Endothelial cell of umbilical vein (primary cell): ENCODE data around the gene RIPK4. TPM values are rescaled to one million over a fixed set of nuclear protein-coding genes. Genes with fewer than 3 reads are reported as not detected.

Source experiments
- BruUV-seq: library from RNA; stranded (reverse); fragments of 400-500 nt; replicated peaks from 2 replicates; lab custom pipeline; 2021; lab: Mats Ljungman, UMichigan
- CTCF ChIA-PET: fragments of 300-600, 350-600 bp; sonication (Branson Sonifier 250); formaldehyde crosslinking; loops from one replicate; lab custom pipeline; 2021; ENCODE audit warnings: antibody characterized with exemption, inconsistent platforms; lab: Charles Lee
- POLR2A ChIA-PET: fragments of 300-600, 350-600 bp; sonication (Branson Sonifier 250); formaldehyde crosslinking; loops from one replicate; lab custom pipeline; 2021; ENCODE audit warnings: antibody characterized with exemption, inconsistent platforms; lab: Charles Lee
- DNase-seq: peaks from one replicate; pipeline ENCODE4 v3.0.0-alpha.2; 2011; ENCODE audit warnings: low read depth, low spot score
- FAIRE-seq: peaks from 2 replicates; lab custom pipeline; 2011; peaks lifted over from hg19 to GRCh38; lab: Jason Lieb, UNC
- H2AFZ ChIP-seq: 2 replicates; pipeline ENCODE4 v1.6.0; 2012; ENCODE audit warnings: low read depth, low read length, control low read depth, inconsistent platforms
- H3K27ac ChIP-seq: 2 replicates; pipeline ENCODE4 v1.5.1; 2011; ENCODE audit warnings: low read depth, mild to moderate bottlenecking, control low read depth, low read length, moderate library complexity; ENCODE audit not compliant: insufficient read depth
- H3K27me3 ChIP-seq, 2 experiments: 2 replicates each; pipeline versions ENCODE4 v1.6.0 to v1.6.1; 2011; ENCODE audit warnings: low read length in 2 of 2, mixed read lengths in 1 of 2; ENCODE audit not compliant: control insufficient read depth in 2 of 2, insufficient read depth in 2 of 2
- H3K36me3 ChIP-seq, 2 experiments: 2 replicates in 1 of 2; 3 replicates in 1 of 2; pipeline ENCODE4 v1.5.1; 2011; ENCODE audit warnings: low read length in 2 of 2, mild to moderate bottlenecking in 1 of 2, moderate library complexity in 1 of 2; ENCODE audit not compliant: control insufficient read depth in 2 of 2, insufficient read depth in 2 of 2; ENCODE audit errors: extremely low read depth in 1 of 2
- H3K4me1 ChIP-seq: 3 replicates; pipeline ENCODE4 v1.5.1; 2011; ENCODE audit warnings: mild to moderate bottlenecking, low read length; ENCODE audit not compliant: control insufficient read depth, insufficient read depth; ENCODE audit errors: extremely low read depth
- H3K4me2 ChIP-seq: 2 replicates; pipeline ENCODE4 v1.6.1; 2011; ENCODE audit warnings: low read length, control low read depth, mixed read lengths; ENCODE audit not compliant: insufficient read depth
- H3K4me3 ChIP-seq, 3 experiments: fragments of 200-600 bp in 1 of 3; sonication (generic), shearing (Covaris generic) in 1 of 3; replicated peaks in 1 of 3; 2 replicates each; pipeline ENCODE4 v1.5.1; 2011 to 2016; ENCODE audit warnings: control low read depth in 3 of 3, low read length in 3 of 3, mild to moderate bottlenecking in 2 of 3, inconsistent platforms in 1 of 3, low read depth in 1 of 3, moderate library complexity in 1 of 3; ENCODE audit not compliant: insufficient read depth in 1 of 3
- H3K79me2 ChIP-seq: 2 replicates; pipeline ENCODE4 v1.6.0; 2012; ENCODE audit warnings: low read length, inconsistent platforms; ENCODE audit not compliant: control insufficient read depth, insufficient read depth
- H3K9ac ChIP-seq: replicated peaks from 2 replicates; pipeline ENCODE3; 2011; ENCODE audit warnings: low read length, control low read depth; ENCODE audit not compliant: insufficient read depth; ENCODE audit errors: extremely low read depth
- H3K9me1 ChIP-seq: replicated peaks from 3 replicates; pipeline ENCODE4 v1.6.0; 2011; ENCODE audit warnings: mild to moderate bottlenecking, low read length; ENCODE audit not compliant: control insufficient read depth, insufficient read depth; ENCODE audit errors: extremely low read depth
- H3K9me3 ChIP-seq: replicated peaks from 2 replicates; pipeline ENCODE4 v1.5.1; 2012; ENCODE audit warnings: low read length, inconsistent platforms; ENCODE audit not compliant: control insufficient read depth, insufficient read depth
- H4K20me1 ChIP-seq: replicated peaks from 2 replicates; pipeline ENCODE3; 2011; ENCODE audit warnings: mild to moderate bottlenecking, low read length; ENCODE audit not compliant: control insufficient read depth, insufficient read depth; ENCODE audit errors: extremely low read depth
- CTCF ChIP-seq, 2 donors: IDR thresholded peaks; 1 replicate in 1 of 2; 2 replicates in 1 of 2; pipeline ENCODE4 v1.5.1; 2011; ENCODE audit warnings: low read length in 2 of 2, mild to moderate bottlenecking in 2 of 2, moderate library complexity in 2 of 2, control low read depth in 1 of 2, inconsistent platforms in 1 of 2, low read depth in 1 of 2; ENCODE audit not compliant: insufficient read depth in 1 of 2; ENCODE audit errors: extremely low read depth in 1 of 2
- EZH2 ChIP-seq: IDR thresholded peaks from 2 replicates; pipeline ENCODE4 v1.6.1; 2012; ENCODE audit warnings: borderline replicate concordance, low read depth, mild to moderate bottlenecking, moderate library complexity, low read length, inconsistent platforms; ENCODE audit not compliant: severe bottlenecking
- FOS ChIP-seq: IDR thresholded peaks from 2 replicates; pipeline ENCODE4 v1.6.1; 2011; ENCODE audit warnings: mild to moderate bottlenecking, low read length, moderate library complexity, borderline replicate concordance; ENCODE audit not compliant: insufficient read depth
- GATA2 ChIP-seq: IDR thresholded peaks from 2 replicates; pipeline ENCODE4 v1.7.0; 2011; ENCODE audit warnings: low read depth, mild to moderate bottlenecking, moderate library complexity, mixed read lengths, low read length; ENCODE audit not compliant: insufficient read length, insufficient read depth
- JUN ChIP-seq: IDR thresholded peaks from 2 replicates; pipeline ENCODE4 v1.6.1; 2011; ENCODE audit warnings: borderline replicate concordance, low read depth; ENCODE audit not compliant: insufficient read length, insufficient read depth
- MYC ChIP-seq: IDR thresholded peaks from one replicate; pipeline ENCODE4 v1.6.1; 2011; ENCODE audit warnings: mild to moderate bottlenecking, low read depth, low read length
- POLR2A ChIP-seq: IDR thresholded peaks from 2 replicates; pipeline ENCODE4 v1.6.1; 2012; ENCODE audit warnings: low read depth, mild to moderate bottlenecking, control low read depth, low read length
- POLR2AphosphoS5 ChIP-seq: IDR thresholded peaks from 2 replicates; pipeline ENCODE4 v1.6.1; 2012; ENCODE audit warnings: low read depth, mild to moderate bottlenecking, control low read depth, low read length, moderate library complexity; ENCODE audit not compliant: insufficient read depth
- dilution Hi-C: fragments of 300-500 bp; cut with MboI; formaldehyde crosslinking; loops from one replicate; pipeline ENCODE4 v1.15.0; 2019; ENCODE audit warnings: low sequenced_read_pairs; ENCODE audit not compliant: extremely low pct_ligation_motif_present
- intact Hi-C: fragments of 100-400 bp; cut with micrococcal nuclease; formaldehyde crosslinking; loops from one replicate; pipeline ENCODE4 v1.10.0; 2022
- polyA plus RNA-seq, 4 experiments: library from polyadenylated mRNA; depleted of rRNA in 3 of 4; stranded (reverse) in 3 of 4; unstranded in 1 of 4; fragments of >200 nt; gene quantifications; 2 replicates each; pipeline versions ENCODE4 v1.2.1 to v1.2.3, GENCODE V29; 2011 to 2012; ENCODE audit warnings: missing spikeins in 1 of 4
- total RNA-seq: library from RNA; stranded (reverse); gene quantifications from 2 replicates; pipeline ENCODE4 v1.2.3, GENCODE V29; 2021
- TF ChIP-seq, protein P1 (sequence below): IDR thresholded peaks from 2 replicates; pipeline ENCODE4 v1.6.1; 2011; ENCODE audit not compliant: insufficient read depth, insufficient read length

Gene RIPK4
- total and polyA plus RNA-seq, 2 donors (not counting 3 experiments of a cell fraction or from before 2014, with no cell fraction given): not detected

DNA sequence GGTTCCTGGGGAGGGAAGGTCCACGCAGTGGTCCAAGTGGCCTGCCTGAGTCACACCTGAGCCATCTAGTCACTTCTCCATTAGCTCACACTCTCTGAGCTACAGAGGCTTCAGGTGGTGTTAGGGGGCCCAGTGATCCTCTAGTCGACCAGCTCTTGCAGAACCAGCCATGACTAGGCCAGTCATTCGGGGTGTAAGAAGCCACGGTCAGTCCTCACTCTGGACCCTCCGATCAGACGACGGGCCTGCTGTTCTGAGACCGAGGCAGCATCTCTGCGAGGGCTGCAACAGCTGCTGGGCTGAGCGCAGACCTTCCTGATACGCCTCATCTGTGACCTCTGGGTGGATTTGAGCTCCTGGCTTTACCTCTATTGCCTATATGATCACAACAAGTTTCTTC lies 68.8 kb downstream of the RIPK4 start:
- H3K27me3 ChIP-seq: no peaks in the 10 kb centered on the region
- no peak overlapping the region for H3K4me3 ChIP-seq
- TF ChIP-seq FOS (no peak), EZH2 (no peak), JUN (no peak), POLR2A (no peak), CTCF (IDR thresholded peaks at IDR 0.05; ENCODE audit: extremely low read depth in 1 of 2, insufficient read depth in 1 of 2, low read depth in 1 of 2, low read length in 2 of 2) (no peak), GATA2 (no peak), MYC (no peak), POLR2AphosphoS5 (no peak)
- TF ChIP-seq, protein P1, sequence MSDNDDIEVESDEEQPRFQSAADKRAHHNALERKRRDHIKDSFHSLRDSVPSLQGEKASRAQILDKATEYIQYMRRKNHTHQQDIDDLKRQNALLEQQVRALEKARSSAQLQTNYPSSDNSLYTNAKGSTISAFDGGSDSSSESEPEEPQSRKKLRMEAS: no peak
- no peaks in the 10 kb centered on the region for H3K4me1 ChIP-seq
- ChIA-PET CTCF (no interaction called here), POLR2A (no interaction called here)
- DNase-seq (no peak), FAIRE-seq (no peak)
- no peaks in the 10 kb centered on the region for H3K36me3 ChIP-seq
- H2AFZ ChIP-seq: no peak overlapping the region
- H4K20me1 ChIP-seq: no peaks in the 10 kb centered on the region
- no peaks in the 10 kb centered on the region for H3K9me3 ChIP-seq
- dilution Hi-C loops (no loop called here), intact Hi-C loops (no loop called here)
- no peak overlapping the region for H3K27ac ChIP-seq
- H3K79me2 ChIP-seq: no peaks in the 10 kb centered on the region
- no TSS peak for BruUV-seq
- H3K9ac ChIP-seq: no peak overlapping the region
- no peaks in the 10 kb centered on the region for H3K9me1 ChIP-seq
- no peak overlapping the region for H3K4me2 ChIP-seq
